ENCODE data around the gene WASL. TPM values are rescaled to one million over a fixed set of nuclear protein-coding genes. Genes with fewer than 3 reads are reported as not detected.

The WASL gene
- total RNA-seq, 2 experiments from 2014 or later: 4.4 to 6.3 TPM

GRCh38 chr7:123653162-123653561, 95.6 kb downstream of the WASL start:
- Histone ChIP-seq H3K9me3 (ENCODE audit: low read length) (no peaks in the 10 kb centered on the region), H3K4me3 (ENCODE audit: low read depth, low read length, poor library complexity, severe bottlenecking) (no peak overlapping the region), H3K4me2 (ENCODE audit: low read length) (no peak overlapping the region), H4K20me1 (ENCODE audit: insufficient read depth, low read length) (no peaks in the 10 kb centered on the region), H3K9me2 (ENCODE audit: insufficient read depth, low read length) (no peaks in the 10 kb centered on the region), H3K79me2 (ENCODE audit: insufficient read depth, low read depth, low read length) (no peaks in the 10 kb centered on the region), H2AFZ (ENCODE audit: low read length) (no peak overlapping the region), H3K36me3 (ENCODE audit: insufficient read depth, low read length) (no peaks in the 10 kb centered on the region), H3K4me1 (ENCODE audit: insufficient read depth, low read length, poor library complexity, severe bottlenecking) (no peaks in the 10 kb centered on the region), H3K27ac (ENCODE audit: low read depth, low read length, poor library complexity, severe bottlenecking) (no peak overlapping the region)
- no peak for DNase-seq (ENCODE audit: low spot score)
- ChIA-PET POLR2A (interaction anchor here (0.7 kb wide), 1 partner anchor 104 kb away, joined by 3 read pairs; no protein-coding TSS in a partner anchor), CTCF (ENCODE audit: unreplicated experiment) (no interaction called here)
- TF ChIP-seq CTCF (conservative IDR thresholded peaks at IDR 0.05; ENCODE audit: low read length) (no peak), EZH2phosphoT487 (IDR thresholded peaks at IDR 0.05; ENCODE audit: borderline replicate concordance, low read depth, low read length) (no peak)
- BruUV-seq (replicated peaks): no TSS peak
- intact Hi-C loops (cut with micrococcal nuclease; ENCODE audit: unreplicated experiment): no loop called here

DNA sequence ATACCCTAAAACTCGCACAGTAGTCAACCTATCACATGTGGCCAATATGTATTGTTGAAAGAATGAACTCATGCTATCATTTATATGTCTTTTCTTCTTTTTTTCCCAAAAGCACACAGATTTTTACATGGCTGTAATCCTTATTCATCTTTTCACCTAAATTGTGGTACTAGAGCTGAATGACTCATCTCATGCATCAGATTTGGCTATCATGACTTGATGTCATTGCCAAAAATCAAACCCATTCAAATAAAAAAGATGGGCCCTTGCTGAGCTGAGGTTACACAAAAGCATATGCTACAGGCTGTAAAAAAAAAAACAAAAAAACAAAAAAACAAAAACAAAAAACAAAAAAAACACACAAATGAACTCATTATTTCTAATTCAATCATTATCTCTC, 96.4 kb downstream of the WASL start:
- no peak for DNase-seq (ENCODE audit: low spot score)
- ChIA-PET POLR2A (interaction anchor here (0.5 to 0.7 kb wide), 3 partner anchors 103 to 511 kb away, joined by 3 to 5 read pairs (median 3); no protein-coding TSS in a partner anchor), CTCF (ENCODE audit: unreplicated experiment) (no interaction called here)
- H4K20me1 ChIP-seq (ENCODE audit: insufficient read depth, low read length): no peaks in the 10 kb centered on the region
- no peak overlapping the region for H3K4me2 ChIP-seq (ENCODE audit: low read length)
- intact Hi-C loops (cut with micrococcal nuclease; ENCODE audit: unreplicated experiment): no loop called here
- H2AFZ ChIP-seq (ENCODE audit: low read length): no peak overlapping the region
- no peak overlapping the region for H3K27ac ChIP-seq (ENCODE audit: low read depth, low read length, poor library complexity, severe bottlenecking)
- no peaks in the 10 kb centered on the region for H3K79me2 ChIP-seq (ENCODE audit: insufficient read depth, low read depth, low read length)
- TF ChIP-seq EZH2phosphoT487 (IDR thresholded peaks at IDR 0.05; ENCODE audit: borderline replicate concordance, low read depth, low read length) (no peak), CTCF (conservative IDR thresholded peaks at IDR 0.05; ENCODE audit: low read length) (no peak)
- no peaks in the 10 kb centered on the region for H3K36me3 ChIP-seq (ENCODE audit: insufficient read depth, low read length)
- no peaks in the 10 kb centered on the region for H3K9me3 ChIP-seq (ENCODE audit: low read length)
- no peaks in the 10 kb centered on the region for H3K4me1 ChIP-seq (ENCODE audit: insufficient read depth, low read length, poor library complexity, severe bottlenecking)
- H3K9me2 ChIP-seq (ENCODE audit: insufficient read depth, low read length): no peaks in the 10 kb centered on the region
- no peak overlapping the region for H3K4me3 ChIP-seq (ENCODE audit: low read depth, low read length, poor library complexity, severe bottlenecking)
- BruUV-seq (replicated peaks): no TSS peak

DNA sequence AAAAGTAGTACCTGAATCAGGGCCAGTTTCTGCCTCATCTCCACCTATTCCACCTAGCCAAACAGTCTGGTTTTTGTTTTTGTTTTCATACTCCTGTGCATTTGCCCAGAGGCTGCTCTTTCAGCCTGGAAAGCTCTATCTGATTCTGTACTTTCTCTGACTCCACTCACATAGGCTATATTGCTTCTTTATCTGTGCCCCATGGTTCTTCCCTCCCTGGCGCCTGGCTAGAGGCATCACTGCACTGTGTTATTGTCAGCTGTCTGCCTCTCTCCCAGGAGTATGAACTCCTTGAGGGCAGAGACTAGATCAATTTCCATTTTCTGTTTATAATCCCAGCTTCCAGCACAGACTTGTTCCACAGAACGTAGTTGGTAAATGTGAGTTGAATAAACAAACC, 98.2 kb downstream of the WASL start:
- TF ChIP-seq CTCF (conservative IDR thresholded peaks at IDR 0.05; ENCODE audit: low read length): no peak
- no peak for TF ChIP-seq EZH2phosphoT487 (IDR thresholded peaks at IDR 0.05; ENCODE audit: borderline replicate concordance, low read depth, low read length)
- BruUV-seq (replicated peaks): no TSS peak
- no peaks in the 10 kb centered on the region for H3K4me1 ChIP-seq (ENCODE audit: insufficient read depth, low read length, poor library complexity, severe bottlenecking)
- no peaks in the 10 kb centered on the region for H4K20me1 ChIP-seq (ENCODE audit: insufficient read depth, low read length)
- no peak overlapping the region for H2AFZ ChIP-seq (ENCODE audit: low read length)
- intact Hi-C loops (cut with micrococcal nuclease; ENCODE audit: unreplicated experiment): no loop called here
- H3K9me2 ChIP-seq (ENCODE audit: insufficient read depth, low read length): no peaks in the 10 kb centered on the region
- no peak overlapping the region for H3K4me2 ChIP-seq (ENCODE audit: low read length)
- no peak for DNase-seq (ENCODE audit: low spot score)
- no peaks in the 10 kb centered on the region for H3K36me3 ChIP-seq (ENCODE audit: insufficient read depth, low read length)
- CTCF ChIA-PET (ENCODE audit: unreplicated experiment): no interaction called here
- no peak overlapping the region for H3K27ac ChIP-seq (ENCODE audit: low read depth, low read length, poor library complexity, severe bottlenecking)
- no peaks in the 10 kb centered on the region for H3K9me3 ChIP-seq (ENCODE audit: low read length)
- H3K4me3 ChIP-seq (ENCODE audit: low read depth, low read length, poor library complexity, severe bottlenecking): no peak overlapping the region
- no peaks in the 10 kb centered on the region for H3K79me2 ChIP-seq (ENCODE audit: insufficient read depth, low read depth, low read length)
- POLR2A ChIA-PET: interaction anchor here (1.1 kb wide), 1 partner anchor 14 kb away, joined by 4 read pairs; no protein-coding TSS in a partner anchor
